Mucosa of rectum (tissue), 2 donors: ENCODE data around the gene TM4SF20.
"Not testable (repeated sequence)": the region's sequence is repeated elsewhere in the genome, so short reads cannot be mapped to it uniquely, and the experiment has no call there.

Experiments used
- H3K27ac ChIP-seq, 2 donors: one replicate each; pipeline ENCODE4 v1.7.0; 2013; ENCODE audit warnings: inconsistent platforms in 2 of 2, low read depth in 2 of 2, low read length in 2 of 2
- H3K27me3 ChIP-seq, 2 donors: one replicate each; pipeline ENCODE4 v1.7.0; 2013; ENCODE audit warnings: low read length in 2 of 2; ENCODE audit not compliant: control insufficient read depth in 2 of 2, insufficient read depth in 2 of 2
- H3K36me3 ChIP-seq, 2 donors: one replicate each; pipeline ENCODE4 v1.7.0; 2013; ENCODE audit warnings: low read length in 2 of 2; ENCODE audit not compliant: control insufficient read depth in 2 of 2, insufficient read depth in 2 of 2
- H3K4me1 ChIP-seq, 2 donors: one replicate each; pipeline ENCODE4 v1.7.0; 2013; ENCODE audit warnings: low read length in 2 of 2, mild to moderate bottlenecking in 1 of 2; ENCODE audit not compliant: control insufficient read depth in 2 of 2, insufficient read depth in 2 of 2
- H3K4me3 ChIP-seq, 2 donors: one replicate each; pipeline ENCODE4 v1.7.0; 2013; ENCODE audit warnings: low read length in 2 of 2
- H3K9ac ChIP-seq, 2 donors: one replicate each; pipeline ENCODE4 v1.7.0; 2013; ENCODE audit warnings: low read length in 2 of 2, low read depth in 1 of 2, mild to moderate bottlenecking in 1 of 2
- H3K9me3 ChIP-seq, 2 donors: one replicate each; pipeline ENCODE4 v1.7.0; 2013; ENCODE audit warnings: low read length in 2 of 2; ENCODE audit not compliant: control insufficient read depth in 2 of 2
- donor health status: healthy.
- donor health status: Normal muscosa, but diverticular disease.

Gene TM4SF20

DNA sequence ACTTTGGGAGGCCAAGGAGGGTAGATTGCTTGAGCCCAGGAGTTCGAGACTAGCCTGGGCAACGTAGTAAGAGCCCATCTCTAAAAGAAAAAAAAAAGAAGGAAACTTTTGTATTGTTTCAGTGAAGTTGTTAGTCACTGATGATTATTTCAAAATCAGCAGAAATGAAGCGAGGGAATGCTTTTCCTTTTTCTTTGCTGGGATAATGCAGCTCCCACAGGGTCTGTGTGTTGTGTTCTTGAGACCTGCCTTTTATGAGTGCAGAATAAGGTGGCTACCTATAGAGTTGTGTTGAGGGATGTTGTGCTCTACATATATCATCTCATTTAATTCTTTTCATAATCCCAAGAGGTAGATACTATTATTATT is 11.7 kb downstream of the TM4SF20 start:
- no peak overlapping the region for H3K4me3 ChIP-seq
- no peak overlapping the region for H3K9ac ChIP-seq
- no peaks in the 10 kb centered on the region for H3K36me3 ChIP-seq
- H3K4me1 ChIP-seq, result no peaks in the 10 kb centered on the region
- H3K27me3 ChIP-seq, result no peaks in the 10 kb centered on the region
- H3K9me3 ChIP-seq, result no peaks in the 10 kb centered on the region
- H3K27ac ChIP-seq, result no peak overlapping the region

DNA sequence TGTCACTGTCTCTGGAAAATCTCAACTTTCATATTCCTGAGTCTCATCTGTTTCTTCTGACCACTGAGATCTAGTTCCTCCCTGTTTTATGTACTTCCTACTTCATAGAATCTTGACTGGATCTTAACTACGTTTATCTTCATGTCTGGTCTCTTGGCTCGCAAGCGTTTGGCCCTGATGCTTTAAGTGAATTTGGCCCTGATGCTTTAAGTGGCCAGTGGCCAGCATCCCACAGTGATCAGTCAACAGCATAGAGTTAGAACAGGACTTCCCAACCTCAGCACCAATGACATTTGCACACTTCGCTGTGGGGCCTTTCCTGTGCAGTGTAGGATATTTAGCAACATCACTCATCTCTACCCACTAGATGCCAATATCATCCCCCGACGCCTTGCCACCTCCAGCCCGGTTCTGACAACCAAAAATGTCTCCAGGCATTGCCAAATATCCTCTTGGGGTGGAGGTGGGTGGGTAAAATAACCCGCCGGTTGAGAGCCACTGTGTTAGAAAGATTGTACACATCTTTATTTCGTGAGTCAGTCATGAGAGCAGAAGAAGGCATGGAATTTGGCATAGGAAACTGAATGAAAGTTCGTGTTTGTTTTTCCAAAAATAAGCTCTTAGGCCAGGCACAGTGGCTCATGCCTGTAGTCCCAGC is 12.2 kb downstream of the TM4SF20 start:
- H3K36me3 ChIP-seq, result no peaks in the 10 kb centered on the region
- no peak overlapping the region for H3K27ac ChIP-seq
- no peaks in the 10 kb centered on the region for H3K4me1 ChIP-seq
- H3K9me3 ChIP-seq, result no peaks in the 10 kb centered on the region
- no peaks in the 10 kb centered on the region for H3K27me3 ChIP-seq
- no peak overlapping the region for H3K9ac ChIP-seq
- no peak overlapping the region for H3K4me3 ChIP-seq

DNA sequence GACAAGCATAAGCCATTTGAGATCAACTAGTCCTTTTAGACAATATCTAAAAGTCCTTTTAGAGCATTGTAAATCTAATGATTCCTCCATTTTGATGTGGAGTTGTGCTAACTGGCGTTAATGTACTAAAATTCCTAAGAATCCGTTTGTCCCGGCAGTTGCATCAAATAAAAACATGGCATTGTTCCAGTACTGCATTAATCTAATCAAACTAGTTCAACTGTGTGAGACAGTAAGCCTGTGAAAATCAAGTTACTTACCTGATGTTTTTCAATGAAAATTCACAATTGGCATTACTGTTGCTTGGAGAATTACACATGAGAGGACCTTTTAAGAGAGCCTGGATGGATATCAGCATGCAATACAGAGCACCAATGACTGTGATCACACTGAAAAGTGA is 13.3 kb downstream of the TM4SF20 start:
- Histone ChIP-seq H3K9me3 (no peaks in the 10 kb centered on the region), H3K4me3 (no peak overlapping the region), H3K4me1 (no peaks in the 10 kb centered on the region), H3K9ac (no peak overlapping the region), H3K36me3 (peaks cover 2% of the 10 kb centered on the region in 2 donors), H3K27ac (no peak overlapping the region), H3K27me3 (no peaks in the 10 kb centered on the region)

DNA sequence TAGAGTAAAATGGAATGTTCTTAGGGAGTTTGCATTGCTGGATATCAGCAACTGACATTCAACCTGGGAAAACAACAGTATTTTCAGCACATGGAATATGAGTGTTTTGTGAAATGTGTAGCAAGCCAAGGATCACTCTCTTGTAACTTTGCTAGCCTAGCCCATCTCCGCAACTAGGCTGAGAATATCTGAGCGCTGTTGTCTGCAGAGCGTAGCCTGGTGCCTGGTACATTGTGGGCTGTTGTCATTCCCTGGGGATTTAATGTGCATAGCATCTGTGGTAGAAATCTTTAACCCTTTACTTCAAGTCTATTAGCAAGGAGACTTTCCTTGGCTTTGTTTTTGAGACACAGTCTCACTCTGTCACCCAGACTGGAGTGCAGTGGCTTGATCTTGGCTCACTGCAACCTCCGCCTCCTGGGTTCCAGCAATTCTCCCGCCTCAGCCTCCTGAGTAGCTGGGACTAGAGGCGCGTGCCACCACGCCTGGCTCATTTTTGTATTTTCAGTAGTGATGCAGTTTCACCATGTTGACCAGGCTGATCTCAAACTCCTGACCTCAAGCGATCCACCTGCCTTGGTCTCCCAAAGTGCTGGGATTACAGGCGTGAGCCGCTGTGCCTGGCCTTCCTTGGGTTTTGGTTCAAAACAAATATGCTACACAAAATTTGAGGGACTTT is 14.4 kb downstream of the TM4SF20 start:
- H3K4me1 ChIP-seq, H3K9me3 ChIP-seq, H3K27ac ChIP-seq, H3K4me3 ChIP-seq, H3K9ac ChIP-seq, H3K27me3 ChIP-seq: not testable (repeated sequence)
- peaks cover 5 to 11% of the 10 kb centered on the region in 2 donors for H3K36me3 ChIP-seq

DNA sequence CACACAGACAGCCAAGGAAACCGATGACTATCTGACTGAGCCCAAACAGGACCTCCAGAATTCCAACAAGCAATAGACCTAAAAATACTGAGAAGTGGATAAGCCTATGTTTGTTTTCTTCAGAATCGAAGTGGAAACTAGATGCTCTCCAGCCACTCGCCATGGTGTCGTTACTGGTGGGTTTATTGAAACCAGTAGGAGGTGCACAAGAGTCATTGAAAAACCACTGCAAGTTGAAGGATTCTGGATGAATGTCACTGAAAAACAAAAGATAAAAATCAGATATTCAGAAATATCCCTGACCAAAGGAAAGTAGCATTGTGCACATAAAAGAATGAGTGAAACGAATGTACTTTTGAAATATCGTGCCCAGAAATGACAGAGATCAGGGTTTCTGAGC is 15.3 kb downstream of the TM4SF20 start:
- no peaks in the 10 kb centered on the region for H3K27me3 ChIP-seq
- H3K36me3 ChIP-seq, result peaks cover 11 to 16% of the 10 kb centered on the region in 2 donors
- H3K4me1 ChIP-seq, result no peaks in the 10 kb centered on the region
- no peaks in the 10 kb centered on the region for H3K9me3 ChIP-seq
- no peak overlapping the region for H3K4me3 ChIP-seq
- H3K9ac ChIP-seq, result no peak overlapping the region
- H3K27ac ChIP-seq, result no peak overlapping the region

DNA sequence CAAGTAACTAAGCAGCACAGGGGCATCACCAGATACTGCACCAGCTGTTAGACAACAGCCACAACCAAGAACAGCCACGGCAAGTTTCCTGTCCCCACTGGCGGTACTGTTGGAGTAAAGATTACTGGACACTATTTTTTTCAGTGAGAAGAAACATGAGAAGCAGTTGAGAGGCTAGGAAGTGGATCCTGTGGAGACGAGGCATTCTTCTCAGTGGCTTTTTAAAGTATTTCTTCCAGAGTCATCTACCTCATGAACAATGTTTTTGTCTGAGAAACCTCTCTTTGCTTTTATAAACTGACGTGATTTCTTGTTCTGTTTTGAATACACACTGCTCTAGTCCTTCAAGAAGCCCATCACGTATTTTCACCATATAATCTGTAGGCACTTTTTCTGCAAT is 18.8 kb downstream of the TM4SF20 start:
- Histone ChIP-seq H3K9ac (no peak overlapping the region), H3K4me3 (no peak overlapping the region), H3K4me1 (no peaks in the 10 kb centered on the region), H3K27me3 (no peaks in the 10 kb centered on the region), H3K36me3 (peaks cover 33 to 36% of the 10 kb centered on the region in 2 donors), H3K27ac (no peak overlapping the region), H3K9me3 (no peaks in the 10 kb centered on the region)

DNA sequence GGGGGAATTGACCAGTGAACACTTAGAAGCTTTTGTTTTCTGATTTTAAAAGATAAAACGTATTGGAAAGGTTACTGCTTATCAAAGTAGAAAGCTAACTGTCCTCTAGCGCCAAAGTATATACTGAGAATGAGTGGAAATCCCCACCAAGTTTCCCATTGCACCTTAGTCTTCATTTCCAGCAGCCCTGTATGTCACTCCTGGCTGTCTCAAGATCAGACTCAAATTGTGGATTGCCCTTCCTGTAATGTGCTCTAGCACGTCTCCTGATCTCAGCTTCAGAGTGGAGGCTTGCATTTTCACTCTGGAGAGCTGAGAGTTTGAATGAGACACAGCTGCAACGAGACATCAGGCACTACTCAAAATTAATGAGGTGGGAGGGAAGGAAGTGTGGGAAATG is 27.5 kb downstream of the TM4SF20 start:
- no peaks in the 10 kb centered on the region for H3K4me1 ChIP-seq
- no peaks in the 10 kb centered on the region for H3K27me3 ChIP-seq
- H3K4me3 ChIP-seq, result no peak overlapping the region
- no peak overlapping the region for H3K9ac ChIP-seq
- H3K9me3 ChIP-seq, result no peaks in the 10 kb centered on the region
- no peak overlapping the region for H3K27ac ChIP-seq
- H3K36me3 ChIP-seq, result peaks cover 24 to 37% of the 10 kb centered on the region in 2 donors

DNA sequence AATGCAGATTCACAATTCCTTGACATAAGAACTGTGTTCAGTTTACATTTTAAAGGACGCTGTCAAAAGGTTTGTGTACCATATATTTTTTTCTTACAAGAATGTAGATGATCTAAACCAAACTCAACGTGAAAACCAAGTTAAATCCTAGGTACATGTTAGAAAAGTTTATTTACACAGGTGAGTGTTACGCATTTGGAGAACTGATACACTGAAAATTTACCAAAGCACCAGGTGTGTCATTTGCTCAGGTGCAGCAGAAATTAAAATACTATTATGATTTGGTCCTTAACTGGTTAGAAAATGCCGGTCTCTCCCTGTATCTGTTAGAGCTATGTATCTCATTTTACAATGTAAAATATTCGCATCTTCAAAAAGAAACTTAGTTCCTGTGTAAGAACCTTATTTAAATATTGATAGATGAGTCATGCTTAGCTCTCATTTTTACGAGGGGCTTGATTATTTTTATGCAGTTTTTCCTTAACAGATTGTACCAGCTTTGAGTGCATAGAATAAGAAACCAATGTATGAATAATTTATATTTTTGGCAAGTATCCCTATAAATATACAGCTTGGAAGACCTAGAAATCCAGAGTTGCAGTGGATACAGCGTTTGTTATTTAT is 29.0 kb downstream of the TM4SF20 start:
- H3K36me3 ChIP-seq, result peaks cover 20 to 32% of the 10 kb centered on the region in 2 donors
- no peak overlapping the region for H3K4me3 ChIP-seq
- no peak overlapping the region for H3K9ac ChIP-seq
- H3K27me3 ChIP-seq, result no peaks in the 10 kb centered on the region
- H3K4me1 ChIP-seq, result no peaks in the 10 kb centered on the region
- H3K9me3 ChIP-seq, result no peaks in the 10 kb centered on the region
- H3K27ac ChIP-seq, result no peak overlapping the region

DNA sequence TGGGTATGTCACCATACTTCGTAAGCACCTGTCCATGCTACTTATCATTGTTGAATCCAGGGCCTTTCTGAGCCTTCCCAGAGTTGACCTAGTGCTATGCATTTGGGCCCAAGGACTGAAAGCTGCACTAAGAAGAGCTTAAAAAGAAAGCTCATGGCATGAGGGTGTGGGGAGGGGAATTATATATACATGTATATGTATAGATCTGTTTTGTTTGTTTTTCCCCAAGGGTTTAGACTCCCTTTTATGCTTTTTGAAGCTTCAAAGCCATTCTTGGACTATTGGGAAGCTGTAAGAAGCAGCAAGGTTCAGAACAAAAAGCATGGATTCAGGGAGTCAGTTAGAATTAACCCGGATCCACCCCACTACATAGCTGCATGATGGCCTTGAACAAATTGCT is 30.8 kb downstream of the TM4SF20 start:
- no peaks in the 10 kb centered on the region for H3K9me3 ChIP-seq
- no peak overlapping the region for H3K27ac ChIP-seq
- H3K36me3 ChIP-seq, result peaks cover 20 to 31% of the 10 kb centered on the region in 2 donors

DNA sequence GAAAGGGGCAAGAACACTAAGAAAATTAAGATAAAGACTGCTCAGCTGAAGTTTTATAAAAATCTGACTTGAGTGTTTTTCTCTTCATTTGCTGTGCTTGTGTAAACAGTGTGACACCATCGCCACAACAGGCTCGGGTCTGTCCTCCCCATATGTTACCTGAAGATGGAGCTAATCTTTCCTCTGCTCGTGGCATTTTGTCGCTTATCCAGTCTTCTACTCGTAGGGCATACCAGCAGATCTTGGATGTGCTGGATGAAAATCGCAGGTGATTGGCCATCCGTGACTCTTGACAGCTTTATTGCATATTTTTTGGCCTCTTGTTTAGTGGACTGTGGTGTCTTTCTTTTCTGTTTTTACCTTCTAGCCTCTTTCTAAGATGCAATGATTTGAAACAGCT is 32.0 kb downstream of the TM4SF20 start:
- H3K9me3 ChIP-seq, result no peaks in the 10 kb centered on the region
- H3K9ac ChIP-seq, result no peak overlapping the region
- no peaks in the 10 kb centered on the region for H3K27me3 ChIP-seq
- H3K4me1 ChIP-seq, result no peaks in the 10 kb centered on the region
- H3K27ac ChIP-seq, result no peak overlapping the region
- peaks cover 20 to 31% of the 10 kb centered on the region in 2 donors for H3K36me3 ChIP-seq
- H3K4me3 ChIP-seq, result no peak overlapping the region

More for the DNA sequence above, 30.8 kb downstream of the TM4SF20 start:
- H3K9ac ChIP-seq, result no peak overlapping the region
- H3K4me1 ChIP-seq, result no peaks in the 10 kb centered on the region
- no peaks in the 10 kb centered on the region for H3K27me3 ChIP-seq
- H3K4me3 ChIP-seq, result no peak overlapping the region
